DOHH2 (cell line): ENCODE results near the gene HERC6.

Experiments used
- H3F3A ChIP-seq: fragments of 200-600 bp; sonication (generic), shearing (Covaris generic); 2 replicates; pipeline ENCODE4 v1.6.0; 2016; ENCODE audit warnings: antibody characterized with exemption, mild to moderate bottlenecking; ENCODE audit not compliant: control insufficient read depth, insufficient read depth
- H3K27ac ChIP-seq: fragments of 200-600 bp; sonication (generic); 2 replicates; pipeline ENCODE4 v1.5.1; 2014; ENCODE audit warnings: low read depth, mild to moderate bottlenecking, low read length, moderate library complexity
- H3K27me3 ChIP-seq: fragments of 200-600 bp; sonication (generic); 2 replicates; pipeline ENCODE4 v1.6.1; 2014; ENCODE audit warnings: mild to moderate bottlenecking, low read length, mixed read lengths; ENCODE audit not compliant: control insufficient read depth
- H3K36me3 ChIP-seq: fragments of 200-600 bp; sonication (generic); 2 replicates; pipeline ENCODE4 v1.6.1; 2014; ENCODE audit warnings: mild to moderate bottlenecking, low read length, moderate library complexity, mixed read lengths; ENCODE audit not compliant: control insufficient read depth
- H3K4me1 ChIP-seq: fragments of 200-600 bp; sonication (generic); 2 replicates; pipeline ENCODE4 v1.6.1; 2014; ENCODE audit warnings: mild to moderate bottlenecking, low read length, mixed read lengths; ENCODE audit not compliant: control insufficient read depth
- H3K4me2 ChIP-seq: fragments of 200-600 bp; sonication (generic); 2 replicates; pipeline ENCODE4 v1.6.0; 2014; ENCODE audit warnings: mild to moderate bottlenecking, low read length, moderate library complexity
- H3K4me3 ChIP-seq: fragments of 200-600 bp; sonication (generic); 2 replicates; pipeline ENCODE4 v1.5.1; 2014; ENCODE audit warnings: mild to moderate bottlenecking, low read length, mixed read lengths
- H3K79me2 ChIP-seq: fragments of 200-600 bp; sonication (generic); 2 replicates; pipeline ENCODE4 v1.6.1; 2014; ENCODE audit warnings: mild to moderate bottlenecking, low read length, mixed read lengths; ENCODE audit not compliant: control insufficient read depth
- H3K9me2 ChIP-seq: fragments of 200-600 bp; sonication (generic); replicated peaks from 2 replicates; pipeline ENCODE4 v1.6.1; 2014; ENCODE audit warnings: mild to moderate bottlenecking, low read length, mixed read lengths; ENCODE audit not compliant: control insufficient read depth
- H3K9me3 ChIP-seq: fragments of 200-600 bp; sonication (generic); 2 replicates; pipeline ENCODE4 v1.6.1; 2014; ENCODE audit warnings: antibody characterized with exemption, low read length, mixed read lengths; ENCODE audit not compliant: control insufficient read depth, insufficient read depth
- H4K20me1 ChIP-seq: fragments of 200-600 bp; sonication (generic); 2 replicates; pipeline ENCODE4 v1.6.0; 2014; ENCODE audit warnings: low read depth, mild to moderate bottlenecking, antibody characterized with exemption, low read length, moderate library complexity; ENCODE audit not compliant: control insufficient read depth, insufficient read depth
- CTCF ChIP-seq: fragments of 200-600 bp; sonication (generic); IDR thresholded peaks from one replicate; pipeline ENCODE4 v1.5.1; 2014; ENCODE audit warnings: antibody characterized with exemption, mild to moderate bottlenecking, low read depth, low read length; ENCODE audit not compliant: poor library complexity, severe bottlenecking
- EZH2phosphoT487 ChIP-seq: fragments of 200-600 bp; sonication (generic); IDR thresholded peaks from 2 replicates; pipeline ENCODE4 v1.6.1; 2017; ENCODE audit warnings: borderline replicate concordance, mild to moderate bottlenecking, antibody characterized with exemption, low read length, moderate library complexity, mixed read lengths

Gene HERC6

GRCh38 chr4:88477229-88477860, 98.7 kb downstream of the HERC6 start:
- Histone ChIP-seq H3K4me1 (no peaks in the 10 kb centered on the region), H3K4me2 (no peak overlapping the region), H3K9me3 (no peaks in the 10 kb centered on the region), H3K27ac (no peak overlapping the region), H3K9me2 (no peaks in the 10 kb centered on the region), H3K27me3 (no peaks in the 10 kb centered on the region), H3F3A (no peaks in the 10 kb centered on the region), H3K4me3 (no peak overlapping the region), H3K36me3 (no peaks in the 10 kb centered on the region), H3K79me2 (no peaks in the 10 kb centered on the region), H4K20me1 (no peaks in the 10 kb centered on the region)
- TF ChIP-seq EZH2phosphoT487 (no peak), CTCF (no peak)

- H3K79me2 ChIP-seq: no peaks in the 10 kb centered on the region
- no peaks in the 10 kb centered on the region for H3K9me2 ChIP-seq
- H4K20me1 ChIP-seq: no peaks in the 10 kb centered on the region
- no peaks in the 10 kb centered on the region for H3K36me3 ChIP-seq
- no peaks in the 10 kb centered on the region for H3F3A ChIP-seq
- H3K27me3 ChIP-seq: no peaks in the 10 kb centered on the region
- no peaks in the 10 kb centered on the region for H3K9me3 ChIP-seq
- no peak overlapping the region for H3K4me2 ChIP-seq
- H3K4me1 ChIP-seq: no peaks in the 10 kb centered on the region
- no peak overlapping the region for H3K4me3 ChIP-seq
- TF ChIP-seq EZH2phosphoT487: no peak
- no peak overlapping the region for H3K27ac ChIP-seq
Measured at GRCh38 chr4:88478247-88478646, 99.6 kb downstream of the HERC6 start.

- Histone ChIP-seq H3K27me3 (no peaks in the 10 kb centered on the region), H3K9me2 (no peaks in the 10 kb centered on the region), H3K27ac (no peak overlapping the region), H3K9me3 (no peaks in the 10 kb centered on the region), H4K20me1 (no peaks in the 10 kb centered on the region), H3K4me2 (no peak overlapping the region), H3K4me3 (no peak overlapping the region), H3K4me1 (no peaks in the 10 kb centered on the region), H3K79me2 (no peaks in the 10 kb centered on the region), H3K36me3 (no peaks in the 10 kb centered on the region), H3F3A (no peaks in the 10 kb centered on the region)
- TF ChIP-seq CTCF (no peak), EZH2phosphoT487 (no peak)
Measured at GRCh38 chr4:88481537-88481936, 102.9 kb downstream of the HERC6 start.

GRCh38 chr4:88489100-88489761, 110.6 kb downstream of the HERC6 start:
- H3F3A ChIP-seq: no peaks in the 10 kb centered on the region
- no peaks in the 10 kb centered on the region for H4K20me1 ChIP-seq
- H3K4me2 ChIP-seq: no peak overlapping the region
- H3K4me1 ChIP-seq: no peaks in the 10 kb centered on the region
- no peaks in the 10 kb centered on the region for H3K36me3 ChIP-seq
- H3K9me3 ChIP-seq: no peaks in the 10 kb centered on the region
- H3K9me2 ChIP-seq: no peaks in the 10 kb centered on the region
- no peaks in the 10 kb centered on the region for H3K79me2 ChIP-seq
- H3K27me3 ChIP-seq: no peaks in the 10 kb centered on the region; the same call in 1 of the 2 replicates
- no peak overlapping the region for H3K27ac ChIP-seq
- TF ChIP-seq CTCF (no peak), EZH2phosphoT487 (no peak)
- H3K4me3 ChIP-seq: no peak overlapping the region
